Endodermal cell (in vitro differentiated cells): ENCODE data around the gene GARS1. TPM values are rescaled to one million over a fixed set of nuclear protein-coding genes. Genes with fewer than 3 reads are reported as not detected.

Experiments used
- DNase-seq: peaks from one replicate; pipeline ENCODE4 v3.0.0-alpha.2; 2017
- H3K27ac ChIP-seq: 2 replicates; pipeline ENCODE4 v1.5.1; 2013; ENCODE audit warnings: mild to moderate bottlenecking, low read depth, low read length, moderate library complexity
- H3K27me3 ChIP-seq: 2 replicates; pipeline ENCODE4 v1.6.1; 2013; ENCODE audit warnings: mild to moderate bottlenecking, low read length, moderate library complexity; ENCODE audit not compliant: insufficient read depth, control insufficient read depth, poor library complexity, severe bottlenecking
- H3K36me3 ChIP-seq: 2 replicates; pipeline ENCODE4 v1.7.0; 2013; ENCODE audit warnings: mild to moderate bottlenecking, low read length, moderate library complexity; ENCODE audit not compliant: control insufficient read depth, insufficient read depth
- H3K4me1 ChIP-seq: one replicate; pipeline ENCODE4 v1.7.0; 2013; ENCODE audit warnings: low read length; ENCODE audit not compliant: control insufficient read depth, insufficient read depth
- H3K4me3 ChIP-seq: 2 replicates; pipeline ENCODE4 v1.5.1; 2013; ENCODE audit warnings: mild to moderate bottlenecking, low read length, moderate library complexity
- H3K9ac ChIP-seq: 2 replicates; pipeline ENCODE4 v1.6.1; 2013; ENCODE audit warnings: mild to moderate bottlenecking, low read length, moderate library complexity; ENCODE audit not compliant: poor library complexity, severe bottlenecking; ENCODE audit errors: extremely low read depth
- H3K9me3 ChIP-seq: 2 replicates; pipeline ENCODE4 v1.6.1; 2013; ENCODE audit warnings: mild to moderate bottlenecking, low read length, moderate library complexity; ENCODE audit not compliant: control insufficient read depth
- H3K27ac Mint-ChIP-seq: 2 replicates; pipeline ENCODE4 v1.8.0; 2020; ENCODE audit warnings: mixed read lengths
- H3K27me3 Mint-ChIP-seq: 2 replicates; pipeline ENCODE4 v1.8.0; 2021; ENCODE audit warnings: mild to moderate bottlenecking, mixed read lengths; ENCODE audit not compliant: insufficient read depth
- H3K36me3 Mint-ChIP-seq: 2 replicates; pipeline ENCODE4 v1.8.0; 2020; ENCODE audit warnings: low read depth, mixed read lengths
- H3K4me1 Mint-ChIP-seq: 2 replicates; pipeline ENCODE4 v1.8.0; 2020; ENCODE audit warnings: mixed read lengths
- H3K4me3 Mint-ChIP-seq: 2 replicates; pipeline ENCODE4 v1.8.0; 2020; ENCODE audit warnings: mild to moderate bottlenecking, moderate library complexity, mixed read lengths
- H3K9me3 Mint-ChIP-seq: 2 replicates; pipeline ENCODE4 v1.8.0; 2020; ENCODE audit warnings: mild to moderate bottlenecking, mixed read lengths
- CTCF ChIP-seq: fragments of 200-600 bp; sonication (generic); conservative IDR thresholded peaks from 2 replicates; pipeline ENCODE4 v1.5.0; 2021; ENCODE audit warnings: antibody characterized with exemption, mild to moderate bottlenecking
- WGBS, 2 experiments: methylation state at CpG; one replicate each; pipeline versions ENCODE4 v1.1.5 to v1.1.7; 2013; ENCODE audit warnings: missing lambda C conversion rate in 2 of 2, mixed read lengths in 1 of 2; ENCODE audit not compliant: insufficient coverage in 1 of 2, insufficient read length in 1 of 2; 5-methylcytosine and 5-hydroxymethylcytosine counted together
- total RNA-seq, 2 donors: library from RNA; stranded (reverse); fragmentation: NEBNext Ultra II Directional in 1 of 2; extraction: Animal tissue kit (Norgen Biotek cat#: 25700) in 1 of 2; gene quantifications; 2 replicates in 1 of 2; 3 replicates in 1 of 2; pipeline ENCODE4 v1.2.1, GENCODE V29; 2021

GARS1 gene
- total RNA-seq, 2 donors from 2014 or later = 113 to 121 TPM

- Mint-ChIP-seq H3K27me3 (peaks cover 41% of the 10 kb centered on the region), H3K4me3 (no peak overlapping the region), H3K36me3 (no peaks in the 10 kb centered on the region), H3K27ac (no peak overlapping the region), H3K9me3 (peaks cover 3% of the 10 kb centered on the region), H3K4me1 (peaks cover 13% of the 10 kb centered on the region)
- H3K27ac ChIP-seq = no peak overlapping the region
- TF ChIP-seq CTCF = no peak
- no peak overlapping the region for H3K4me3 ChIP-seq
- H3K9me3 ChIP-seq = no peaks in the 10 kb centered on the region
- H3K9ac ChIP-seq = no peak overlapping the region
- H3K36me3 ChIP-seq = no peaks in the 10 kb centered on the region
- H3K4me1 ChIP-seq = peaks cover 4% of the 10 kb centered on the region
- WGBS, 2 experiments = no CpG with 5 or more reads among the region's 1 CpG
- peaks cover 97% of the 10 kb centered on the region for H3K27me3 ChIP-seq
- DNase-seq = no peak
Measured at GRCh38 chr7:30552330-30552729, 42.3 kb upstream of the GARS1 start.

- H3K9me3 ChIP-seq = no peaks in the 10 kb centered on the region
- H3K36me3 ChIP-seq = no peaks in the 10 kb centered on the region
- H3K4me3 Mint-ChIP-seq = no peak overlapping the region
- no peak overlapping the region for H3K27ac Mint-ChIP-seq
- peaks cover 4% of the 10 kb centered on the region for H3K4me1 ChIP-seq
- DNase-seq = no peak
- peaks cover 13% of the 10 kb centered on the region for H3K4me1 Mint-ChIP-seq
- no peak for TF ChIP-seq CTCF
- no peak overlapping the region for H3K4me3 ChIP-seq
- peaks cover 3% of the 10 kb centered on the region for H3K9me3 Mint-ChIP-seq
- H3K27ac ChIP-seq = no peak overlapping the region
- H3K9ac ChIP-seq = no peak overlapping the region
- H3K36me3 Mint-ChIP-seq = no peaks in the 10 kb centered on the region
- H3K27me3 Mint-ChIP-seq = peaks cover 33% of the 10 kb centered on the region
- H3K27me3 ChIP-seq = peaks cover 96% of the 10 kb centered on the region
Measured at GRCh38 chr7:30553141-30553540, 41.5 kb upstream of the GARS1 start.

- peaks cover 13% of the 10 kb centered on the region for H3K4me1 Mint-ChIP-seq
- H3K9me3 ChIP-seq = no peaks in the 10 kb centered on the region
- no peak for TF ChIP-seq CTCF
- peaks cover 3% of the 10 kb centered on the region for H3K9me3 Mint-ChIP-seq
- no peak overlapping the region for H3K27ac ChIP-seq
- H3K27me3 ChIP-seq = peaks cover 96% of the 10 kb centered on the region
- no peak overlapping the region for H3K4me3 Mint-ChIP-seq
- H3K36me3 Mint-ChIP-seq = no peaks in the 10 kb centered on the region
- DNase-seq = no peak
- peaks cover 4% of the 10 kb centered on the region for H3K4me1 ChIP-seq
- no peak overlapping the region for H3K4me3 ChIP-seq
- H3K27me3 Mint-ChIP-seq = peaks cover 28% of the 10 kb centered on the region
- WGBS, 2 experiments = 83 to 93% methylated on average over 2 to 3 of the region's 3 CpGs
- H3K27ac Mint-ChIP-seq = no peak overlapping the region
- no peaks in the 10 kb centered on the region for H3K36me3 ChIP-seq
- no peak overlapping the region for H3K9ac ChIP-seq
Measured at GRCh38 chr7:30553546-30553945, 41.1 kb upstream of the GARS1 start.
